ENCODE data around the gene FAM228B. TPM values are rescaled to one million over a fixed set of nuclear protein-coding genes. Genes with fewer than 3 reads are reported as not detected.

Gene FAM228B
- total and polyA plus RNA-seq, 2 experiments from 2014 or later: 12.5 to 14.9 TPM

- Histone ChIP-seq H3K4me3 (no peak overlapping the region), H3K9me2 (replicated peaks; ENCODE audit: insufficient read depth) (no peaks in the 10 kb centered on the region), H4K20me1 (ENCODE audit: insufficient read depth, poor library complexity, severe bottlenecking) (no peaks in the 10 kb centered on the region), H3K36me3 (replicated peaks; ENCODE audit: insufficient read depth, low read depth) (no peaks in the 10 kb centered on the region), H3K4me2 (no peak overlapping the region), H3K27me3 (no peaks in the 10 kb centered on the region), H3K79me2 (no peaks in the 10 kb centered on the region), H2AFZ (no peak overlapping the region), H3K4me1 (ENCODE audit: insufficient read depth) (no peaks in the 10 kb centered on the region), H3K9me3 (ENCODE audit: low read depth) (peaks cover 4% of the 10 kb centered on the region), H3K27ac (no peak overlapping the region)
- TF ChIP-seq EZH2phosphoT487 (IDR thresholded peaks at IDR 0.05; ENCODE audit: low read depth, severe bottlenecking, unreplicated experiment): no peak
- TF ChIP-seq EZH2 (IDR thresholded peaks at IDR 0.05; ENCODE audit: borderline replicate concordance): no peak
- TF ChIP-seq CTCF (IDR thresholded peaks at IDR 0.05; ENCODE audit: poor library complexity): no peak
- DNase-seq (ENCODE audit: low spot score): no peak
- 62% methylated on average over 3 of the region's 3 CpGs for whole genome bisulfite sequencing (ENCODE audit: low lambda C conversion rate, missing lambda C conversion rate)
These were observed 39.9 kb downstream of the FAM228B start for GRCh38 chr2:24163186-24163585.

- no peak overlapping the region for H3K27ac ChIP-seq
- WGBS (ENCODE audit: low lambda C conversion rate, missing lambda C conversion rate): 98% methylated on average over 2 of the region's 2 CpGs
These were observed 40.3 kb downstream of the FAM228B start for GRCh38 chr2:24163601-24164000.

GRCh38 chr2:24164416-24164973 is 41.2 kb downstream of the FAM228B start:
- Histone ChIP-seq H3K9me3 (ENCODE audit: low read depth) (peaks cover 4% of the 10 kb centered on the region), H3K36me3 (replicated peaks; ENCODE audit: insufficient read depth, low read depth) (no peaks in the 10 kb centered on the region), H4K20me1 (ENCODE audit: insufficient read depth, poor library complexity, severe bottlenecking) (no peaks in the 10 kb centered on the region), H3K4me3 (no peak overlapping the region), H3K4me2 (no peak overlapping the region), H3K27ac (no peak overlapping the region), H3K4me1 (ENCODE audit: insufficient read depth) (no peaks in the 10 kb centered on the region), H3K27me3 (no peaks in the 10 kb centered on the region), H2AFZ (no peak overlapping the region), H3K79me2 (no peaks in the 10 kb centered on the region), H3K9me2 (replicated peaks; ENCODE audit: insufficient read depth) (no peaks in the 10 kb centered on the region)
- peak; percentile 21 for DNase-seq (ENCODE audit: low spot score)
- WGBS (ENCODE audit: low lambda C conversion rate, missing lambda C conversion rate): 58% methylated on average over 8 of the region's 8 CpGs
- TF ChIP-seq CTCF (IDR thresholded peaks at IDR 0.05; ENCODE audit: poor library complexity) (peak; percentile 24), EZH2 (IDR thresholded peaks at IDR 0.05; ENCODE audit: borderline replicate concordance) (no peak)

More at GRCh38 chr2:24163601-24164000, 40.3 kb downstream of the FAM228B start:
- Histone ChIP-seq H2AFZ (no peak overlapping the region), H3K4me3 (no peak overlapping the region), H3K36me3 (replicated peaks; ENCODE audit: insufficient read depth, low read depth) (no peaks in the 10 kb centered on the region), H3K4me2 (no peak overlapping the region), H3K4me1 (ENCODE audit: insufficient read depth) (no peaks in the 10 kb centered on the region), H3K79me2 (no peaks in the 10 kb centered on the region), H3K9me3 (ENCODE audit: low read depth) (peaks cover 4% of the 10 kb centered on the region), H3K9me2 (replicated peaks; ENCODE audit: insufficient read depth) (no peaks in the 10 kb centered on the region), H4K20me1 (ENCODE audit: insufficient read depth, poor library complexity, severe bottlenecking) (no peaks in the 10 kb centered on the region), H3K27me3 (no peaks in the 10 kb centered on the region)
- DNase-seq (ENCODE audit: low spot score): no peak
- TF ChIP-seq CTCF (IDR thresholded peaks at IDR 0.05; ENCODE audit: poor library complexity) (no peak), EZH2phosphoT487 (IDR thresholded peaks at IDR 0.05; ENCODE audit: low read depth, severe bottlenecking, unreplicated experiment) (no peak), EZH2 (IDR thresholded peaks at IDR 0.05; ENCODE audit: borderline replicate concordance) (no peak)
